Measurements from ENCODE around the gene TACC2.

DNA sequence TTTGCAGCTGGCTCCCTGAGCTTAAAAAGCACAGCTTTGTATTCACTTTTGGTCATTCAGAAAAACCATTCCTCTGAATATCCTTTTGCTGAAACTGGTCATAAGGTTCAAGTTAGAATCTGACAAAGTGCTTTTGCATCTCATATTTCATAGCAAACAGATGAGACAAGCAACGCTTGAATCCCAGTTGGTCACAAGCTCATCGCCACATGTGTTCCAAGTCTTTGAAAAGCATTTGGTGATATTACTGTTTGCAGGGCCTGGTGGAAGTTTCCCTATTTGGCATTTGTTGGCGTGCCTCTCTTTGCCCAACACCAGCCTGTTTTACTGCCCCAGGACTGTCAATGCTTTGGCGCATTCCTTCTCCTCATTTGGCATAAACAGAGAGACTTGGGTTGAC is 10.3 kb downstream of the TACC2 start:
- TF ChIP-seq, protein P1, sequence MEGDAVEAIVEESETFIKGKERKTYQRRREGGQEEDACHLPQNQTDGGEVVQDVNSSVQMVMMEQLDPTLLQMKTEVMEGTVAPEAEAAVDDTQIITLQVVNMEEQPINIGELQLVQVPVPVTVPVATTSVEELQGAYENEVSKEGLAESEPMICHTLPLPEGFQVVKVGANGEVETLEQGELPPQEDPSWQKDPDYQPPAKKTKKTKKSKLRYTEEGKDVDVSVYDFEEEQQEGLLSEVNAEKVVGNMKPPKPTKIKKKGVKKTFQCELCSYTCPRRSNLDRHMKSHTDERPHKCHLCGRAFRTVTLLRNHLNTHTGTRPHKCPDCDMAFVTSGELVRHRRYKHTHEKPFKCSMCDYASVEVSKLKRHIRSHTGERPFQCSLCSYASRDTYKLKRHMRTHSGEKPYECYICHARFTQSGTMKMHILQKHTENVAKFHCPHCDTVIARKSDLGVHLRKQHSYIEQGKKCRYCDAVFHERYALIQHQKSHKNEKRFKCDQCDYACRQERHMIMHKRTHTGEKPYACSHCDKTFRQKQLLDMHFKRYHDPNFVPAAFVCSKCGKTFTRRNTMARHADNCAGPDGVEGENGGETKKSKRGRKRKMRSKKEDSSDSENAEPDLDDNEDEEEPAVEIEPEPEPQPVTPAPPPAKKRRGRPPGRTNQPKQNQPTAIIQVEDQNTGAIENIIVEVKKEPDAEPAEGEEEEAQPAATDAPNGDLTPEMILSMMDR (IDR thresholded peaks at IDR 0.05): no peak
- TF ChIP-seq POLR2A (IDR thresholded peaks at IDR 0.05): no peak

Data from lower leg skin (tissue), 3 donors.